Measurements from ENCODE around the gene PRSS12. TPM values are rescaled to one million over a fixed set of nuclear protein-coding genes. Genes with fewer than 3 reads are reported as not detected.

The PRSS12 gene
- total RNA-seq, 1 experiment from 2014 or later: 5.4 TPM

DNA sequence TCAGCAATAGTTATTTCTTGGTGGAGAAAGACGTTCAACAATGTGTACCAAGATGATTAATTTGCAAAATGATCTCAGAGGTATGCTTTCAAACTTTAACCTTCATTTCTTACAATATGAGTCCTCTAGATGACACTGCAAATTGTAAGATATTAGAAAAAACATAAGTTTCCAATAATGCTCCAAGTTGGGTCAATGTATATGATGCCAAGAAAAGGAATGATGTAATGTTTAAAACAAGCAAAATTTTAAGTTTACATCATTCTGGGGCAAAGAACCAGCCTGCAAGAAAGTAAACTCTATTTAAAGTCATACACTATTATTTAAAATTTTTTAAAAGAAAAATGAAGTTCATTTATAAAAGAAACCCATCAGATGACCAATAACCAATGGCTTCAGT lies 56.1 kb downstream of the PRSS12 start:
- Histone ChIP-seq H2BK12ac (ENCODE audit: insufficient read length, low read depth, low read length) (no peak overlapping the region), H2BK120ac (ENCODE audit: low read depth, low read length, poor library complexity, severe bottlenecking) (no peak overlapping the region), H4K91ac (ENCODE audit: insufficient read length, low read depth, low read length) (no peak overlapping the region), H2BK5ac (ENCODE audit: insufficient read length, low read length) (no peak overlapping the region), H3K18ac (ENCODE audit: insufficient read length, low read depth, low read length) (no peak overlapping the region), H3K79me2 (ENCODE audit: insufficient read depth, low read length) (no peaks in the 10 kb centered on the region), H3K9ac (ENCODE audit: extremely low read depth, insufficient read length, low read length) (no peak overlapping the region), H3K79me1 (ENCODE audit: insufficient read depth, low read depth, low read length, poor library complexity, severe bottlenecking) (no peaks in the 10 kb centered on the region), H4K5ac (ENCODE audit: insufficient read length, low read depth, low read length) (no peak overlapping the region), H2AFZ (ENCODE audit: low read length) (no peak overlapping the region), H3K14ac (ENCODE audit: insufficient read depth, low read length) (no peak overlapping the region), H3K27ac (ENCODE audit: insufficient read length, low read depth, low read length) (no peak overlapping the region), H3K23ac (ENCODE audit: insufficient read length, low read depth, low read length) (no peak overlapping the region), H2AK5ac (ENCODE audit: insufficient read length, low read length) (no peak overlapping the region), H2BK15ac (ENCODE audit: low read depth, low read length) (no peak overlapping the region), H3K4me1 (ENCODE audit: insufficient read depth, low read length) (no peaks in the 10 kb centered on the region), H2BK20ac (ENCODE audit: low read depth, low read length, poor library complexity, severe bottlenecking) (no peak overlapping the region), H4K20me1 (ENCODE audit: control insufficient read depth, insufficient read depth, insufficient read length) (no peaks in the 10 kb centered on the region), H3T11ph (ENCODE audit: low read length) (no peak overlapping the region), H3K56ac (ENCODE audit: insufficient read length, low read depth, low read length) (no peak overlapping the region), H3K27me3 (ENCODE audit: insufficient read depth, low read length) (no peaks in the 10 kb centered on the region), H3K4ac (ENCODE audit: low read depth, low read length) (no peak overlapping the region), H3K4me2 (ENCODE audit: insufficient read depth, insufficient read length, low read length) (no peak overlapping the region), H4K8ac (replicated peaks; ENCODE audit: insufficient read length, low read depth, low read length) (no peak overlapping the region), H3K9me3 (ENCODE audit: control insufficient read depth, low read depth, low read length) (no peaks in the 10 kb centered on the region), H3K23me2 (ENCODE audit: insufficient read length, low read depth, low read length, poor library complexity, severe bottlenecking) (no peaks in the 10 kb centered on the region)
- Mint-ChIP-seq H3K4me1 (peaks cover 4 to 7% of the 10 kb centered on the region in 2 experiments; a peak in 1 of 4 replicates), H3K36me3 (ENCODE audit: insufficient read depth in 1 of 3, low read depth in 3 of 3) (no peaks in the 10 kb centered on the region), H3K4me3 (no peak overlapping the region), H3K27ac (no peak overlapping the region), H3K9me3 (no peaks in the 10 kb centered on the region), H3K27me3 (ENCODE audit: low read depth) (no peaks in the 10 kb centered on the region)
- TF ChIP-seq, protein P1, sequence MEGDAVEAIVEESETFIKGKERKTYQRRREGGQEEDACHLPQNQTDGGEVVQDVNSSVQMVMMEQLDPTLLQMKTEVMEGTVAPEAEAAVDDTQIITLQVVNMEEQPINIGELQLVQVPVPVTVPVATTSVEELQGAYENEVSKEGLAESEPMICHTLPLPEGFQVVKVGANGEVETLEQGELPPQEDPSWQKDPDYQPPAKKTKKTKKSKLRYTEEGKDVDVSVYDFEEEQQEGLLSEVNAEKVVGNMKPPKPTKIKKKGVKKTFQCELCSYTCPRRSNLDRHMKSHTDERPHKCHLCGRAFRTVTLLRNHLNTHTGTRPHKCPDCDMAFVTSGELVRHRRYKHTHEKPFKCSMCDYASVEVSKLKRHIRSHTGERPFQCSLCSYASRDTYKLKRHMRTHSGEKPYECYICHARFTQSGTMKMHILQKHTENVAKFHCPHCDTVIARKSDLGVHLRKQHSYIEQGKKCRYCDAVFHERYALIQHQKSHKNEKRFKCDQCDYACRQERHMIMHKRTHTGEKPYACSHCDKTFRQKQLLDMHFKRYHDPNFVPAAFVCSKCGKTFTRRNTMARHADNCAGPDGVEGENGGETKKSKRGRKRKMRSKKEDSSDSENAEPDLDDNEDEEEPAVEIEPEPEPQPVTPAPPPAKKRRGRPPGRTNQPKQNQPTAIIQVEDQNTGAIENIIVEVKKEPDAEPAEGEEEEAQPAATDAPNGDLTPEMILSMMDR (conservative IDR thresholded peaks at IDR 0.05): no peak
- WGBS (ENCODE audit: extremely low coverage, insufficient read length, low lambda C conversion rate): no CpG with 5 or more reads among the region's 1 CpG
- no peak for DNase-seq
